IMR-90 (cell line): ENCODE data around the gene DHRS3.

Experiments used
- CEBPB ChIP-seq: IDR thresholded peaks from 2 replicates; pipeline ENCODE4 v1.6.1; 2012; ENCODE audit warnings: low read depth, low read length, improper control_type of control experiment
- FOS ChIP-seq: fragments of 150-350 bp; IDR thresholded peaks from 2 replicates; pipeline ENCODE4 v1.6.1; 2016; ENCODE audit warnings: low read depth, low read length
- MXI1 ChIP-seq: IDR thresholded peaks from 2 replicates; pipeline ENCODE4 v1.6.1; 2012; ENCODE audit warnings: low read depth, mild to moderate bottlenecking, low read length, moderate library complexity, borderline replicate concordance
- POLR2A ChIP-seq: IDR thresholded peaks from 2 replicates; pipeline ENCODE4 v1.6.1; 2012; ENCODE audit warnings: mild to moderate bottlenecking, low read depth, low read length
- RFX5 ChIP-seq: IDR thresholded peaks from 2 replicates; pipeline ENCODE4 v1.8.0; 2012; ENCODE audit warnings: low read depth, mild to moderate bottlenecking, low read length, moderate library complexity
- TF ChIP-seq, protein P1 (sequence below): conservative IDR thresholded peaks from 2 replicates; pipeline ENCODE4 v1.5.1; 2012; ENCODE audit warnings: mild to moderate bottlenecking, low read depth, low read length, improper control_type of control experiment

- TF ChIP-seq, protein P1, sequence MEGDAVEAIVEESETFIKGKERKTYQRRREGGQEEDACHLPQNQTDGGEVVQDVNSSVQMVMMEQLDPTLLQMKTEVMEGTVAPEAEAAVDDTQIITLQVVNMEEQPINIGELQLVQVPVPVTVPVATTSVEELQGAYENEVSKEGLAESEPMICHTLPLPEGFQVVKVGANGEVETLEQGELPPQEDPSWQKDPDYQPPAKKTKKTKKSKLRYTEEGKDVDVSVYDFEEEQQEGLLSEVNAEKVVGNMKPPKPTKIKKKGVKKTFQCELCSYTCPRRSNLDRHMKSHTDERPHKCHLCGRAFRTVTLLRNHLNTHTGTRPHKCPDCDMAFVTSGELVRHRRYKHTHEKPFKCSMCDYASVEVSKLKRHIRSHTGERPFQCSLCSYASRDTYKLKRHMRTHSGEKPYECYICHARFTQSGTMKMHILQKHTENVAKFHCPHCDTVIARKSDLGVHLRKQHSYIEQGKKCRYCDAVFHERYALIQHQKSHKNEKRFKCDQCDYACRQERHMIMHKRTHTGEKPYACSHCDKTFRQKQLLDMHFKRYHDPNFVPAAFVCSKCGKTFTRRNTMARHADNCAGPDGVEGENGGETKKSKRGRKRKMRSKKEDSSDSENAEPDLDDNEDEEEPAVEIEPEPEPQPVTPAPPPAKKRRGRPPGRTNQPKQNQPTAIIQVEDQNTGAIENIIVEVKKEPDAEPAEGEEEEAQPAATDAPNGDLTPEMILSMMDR, result no peak
- TF ChIP-seq MXI1 (no peak), POLR2A (no peak), RFX5 (no peak), FOS (no peak), CEBPB (no peak)
These were observed 19.7 kb upstream of the DHRS3 start for GRCh38 chr1:12637693-12638092.
